SK-N-SH (cell line): ENCODE results near the gene ABI1. TPM values are rescaled to one million over a fixed set of nuclear protein-coding genes. Genes with fewer than 3 reads are reported as not detected.

Experiments
- CTCF ChIA-PET: fragments of 300-600, 350-600 bp; formaldehyde crosslinking; extraction: SDS; loops from one replicate; lab custom pipeline; 2021; lab: Yijun Ruan, JAX
- POLR2A ChIA-PET: fragments of 350-600 bp; sonication (Branson Sonifier 250); formaldehyde crosslinking; extraction: SDS; loops from one replicate; lab custom pipeline; 2020; ENCODE audit warnings: antibody characterized with exemption, inconsistent platforms; lab: Yijun Ruan, JAX
- DNase-seq: peaks from one replicate; pipeline ENCODE4 v3.0.0; 2012
- H2AFZ ChIP-seq: fragments of 200-600 bp; sonication (generic); 2 replicates; pipeline ENCODE4 v1.8.1; 2016; ENCODE audit warnings: antibody characterized with exemption, mild to moderate bottlenecking, low read depth
- H3F3A ChIP-seq: fragments of 200-600 bp; sonication (generic); replicated peaks from 2 replicates; pipeline ENCODE3; 2016; ENCODE audit warnings: antibody characterized with exemption, mild to moderate bottlenecking; ENCODE audit not compliant: insufficient read depth
- H3K27ac ChIP-seq, 2 experiments: fragments of 200-500 bp in 1 of 2; fragments of 200-600 bp in 1 of 2; sonication (Bioruptor generic) in 1 of 2; sonication (generic), shearing (Covaris generic) in 1 of 2; 2 replicates each; pipeline versions ENCODE4 v1.5.1 to v1.6.1; 2014 to 2016; ENCODE audit warnings: low read depth in 2 of 2, inconsistent platforms in 1 of 2, low read length in 1 of 2, mild to moderate bottlenecking in 1 of 2, mixed read lengths in 1 of 2
- H3K27me3 ChIP-seq: fragments of 200-600 bp; sonication (generic), shearing (Covaris generic); 2 replicates; pipeline ENCODE4 v1.6.1; 2016; ENCODE audit warnings: mixed run types; ENCODE audit not compliant: insufficient read depth
- H3K36me3 ChIP-seq, 2 experiments: fragments of 200-500 bp in 1 of 2; fragments of 200-600 bp in 1 of 2; sonication (Bioruptor generic) in 1 of 2; sonication (generic) in 1 of 2; replicated peaks in 1 of 2; 2 replicates each; pipeline versions ENCODE3 to v1.5.1; 2014 to 2016; ENCODE audit warnings: low read length in 1 of 2, mild to moderate bottlenecking in 1 of 2; ENCODE audit not compliant: insufficient read depth in 2 of 2, control insufficient read depth in 1 of 2
- H3K4me1 ChIP-seq, 2 experiments: fragments of 200-500 bp in 1 of 2; fragments of 200-600 bp in 1 of 2; sonication (Bioruptor generic) in 1 of 2; sonication (generic), shearing (Covaris generic) in 1 of 2; 2 replicates each; pipeline versions ENCODE4 v1.5.1 to v1.6.1; 2014 to 2016; ENCODE audit warnings: low read depth in 1 of 2, low read length in 1 of 2, mixed run types in 1 of 2; ENCODE audit not compliant: insufficient read depth in 2 of 2, control insufficient read depth in 1 of 2
- H3K4me2 ChIP-seq: fragments of 200-600 bp; sonication (generic), shearing (Covaris generic); 2 replicates; pipeline ENCODE4 v1.6.1; 2017; ENCODE audit warnings: mixed run types
- H3K4me3 ChIP-seq, 2 experiments: fragments of 200-500 bp in 1 of 2; fragments of 200-600 bp in 1 of 2; sonication (Bioruptor generic) in 1 of 2; sonication (generic), shearing (Covaris generic) in 1 of 2; 2 replicates each; pipeline versions ENCODE4 v1.5.1 to v1.8.1; 2014 to 2016; ENCODE audit warnings: low read depth in 2 of 2, inconsistent platforms in 1 of 2, low read length in 1 of 2, mild to moderate bottlenecking in 1 of 2, mixed read lengths in 1 of 2, moderate library complexity in 1 of 2
- H3K79me2 ChIP-seq: fragments of 200-600 bp; sonication (generic); 2 replicates; pipeline ENCODE4 v1.8.1; 2017; ENCODE audit warnings: mild to moderate bottlenecking; ENCODE audit not compliant: insufficient read depth
- H3K9ac ChIP-seq: fragments of 200-600 bp; sonication (generic); 2 replicates; pipeline ENCODE4 v1.6.1; 2017; ENCODE audit warnings: mixed run types
- H3K9me2 ChIP-seq: fragments of 200-600 bp; sonication (generic); 2 replicates; pipeline ENCODE4 v1.6.1; 2017; ENCODE audit warnings: mixed run types
- H3K9me3 ChIP-seq: fragments of 200-600 bp; sonication (generic); 2 replicates; pipeline ENCODE4 v1.6.1; 2017; ENCODE audit warnings: mixed run types, mild to moderate bottlenecking, moderate library complexity
- H4K20me1 ChIP-seq: fragments of 200-600 bp; sonication (generic); 2 replicates; pipeline ENCODE4 v1.6.1; 2017; ENCODE audit warnings: mild to moderate bottlenecking, mixed run types; ENCODE audit not compliant: insufficient read depth
- CHD2 ChIP-seq: fragments of 150-350 bp; IDR thresholded peaks from 2 replicates; pipeline ENCODE4 v1.6.1; 2018; ENCODE audit warnings: low read length; ENCODE audit not compliant: partially characterized antibody
- EP300 ChIP-seq, 2 experiments: IDR thresholded peaks; 2 replicates each; pipeline versions ENCODE4 v1.4.0 to v1.6.1; 2012; ENCODE audit warnings: borderline replicate concordance in 1 of 2, low read depth in 1 of 2, low read length in 1 of 2
- FOSL2 ChIP-seq: IDR thresholded peaks from 2 replicates; pipeline ENCODE4 v1.4.0; 2012; ENCODE audit warnings: low read depth, mild to moderate bottlenecking, moderate library complexity, borderline replicate concordance
- FOXJ3 ChIP-seq: sonication (generic); formaldehyde crosslinking; IDR thresholded peaks from 2 replicates; pipeline ENCODE4 v1.5.1; 2020; ENCODE audit warnings: mild to moderate bottlenecking, missing genetic modification reagents
- FOXM1 ChIP-seq: IDR thresholded peaks from 2 replicates; pipeline ENCODE4 v1.4.0; 2012; ENCODE audit warnings: low read depth, mild to moderate bottlenecking
- GABPA ChIP-seq: IDR thresholded peaks from 2 replicates; pipeline ENCODE4 v1.4.0; 2012; ENCODE audit warnings: low read depth, mild to moderate bottlenecking
- GATA2 ChIP-seq: sonication (generic); formaldehyde crosslinking; IDR thresholded peaks from 2 replicates; pipeline ENCODE4 v1.5.0; 2020; ENCODE audit warnings: mild to moderate bottlenecking, missing genetic modification reagents
- RCOR1 ChIP-seq: fragments of 150-350 bp; IDR thresholded peaks from 2 replicates; pipeline ENCODE4 v1.6.1; 2017; ENCODE audit warnings: antibody characterized with exemption, low read length
- RFX5 ChIP-seq: IDR thresholded peaks from 2 replicates; pipeline ENCODE4 v1.6.1; 2012; ENCODE audit warnings: mild to moderate bottlenecking, improper control_type of control experiment, low read length
- RXRA ChIP-seq: IDR thresholded peaks from 2 replicates; pipeline ENCODE4 v1.4.0; 2012; ENCODE audit warnings: low read depth, mild to moderate bottlenecking, borderline replicate concordance
- SMC3 ChIP-seq: IDR thresholded peaks from 2 replicates; pipeline ENCODE4 v1.6.1; 2012; ENCODE audit warnings: low read depth, low read length, improper control_type of control experiment
- TCF12 ChIP-seq: IDR thresholded peaks from 2 replicates; pipeline ENCODE4 v1.4.0; 2012
- USF2 ChIP-seq: fragments of 150-350 bp; IDR thresholded peaks from 2 replicates; pipeline ENCODE4 v1.6.1; 2017; ENCODE audit warnings: antibody characterized with exemption, low read length, low read depth, borderline replicate concordance
- ZBTB33 ChIP-seq: IDR thresholded peaks from 2 replicates; pipeline ENCODE4 v1.4.0; 2012; ENCODE audit warnings: low read depth, borderline replicate concordance
- WGBS: methylation state at CpG from one replicate; pipeline ENCODE4 v1.1.6; 2017; ENCODE audit warnings: low lambda C conversion rate; 5-methylcytosine and 5-hydroxymethylcytosine counted together
- polyA plus RNA-seq, 3 experiments: library from polyadenylated mRNA; depleted of rRNA; stranded (reverse); fragments of >200 nt; gene quantifications; 2 replicates each; pipeline ENCODE4 v1.2.3, GENCODE V29; 2012
- TF ChIP-seq, protein P1 (sequence below): IDR thresholded peaks from 2 replicates; pipeline ENCODE4 v1.4.0; 2012; ENCODE audit warnings: low read depth, borderline replicate concordance
- TF ChIP-seq, protein P2 (sequence below): fragments of 200-600 bp; sonication (generic); IDR thresholded peaks from 2 replicates; pipeline ENCODE4 v1.6.1; 2017; ENCODE audit warnings: antibody characterized with exemption, mild to moderate bottlenecking, moderate library complexity

ABI1 gene
- polyA plus RNA-seq, 1 of the 3 experiments (the other 2 are of a cell fraction), result 36.7 TPM

DNA sequence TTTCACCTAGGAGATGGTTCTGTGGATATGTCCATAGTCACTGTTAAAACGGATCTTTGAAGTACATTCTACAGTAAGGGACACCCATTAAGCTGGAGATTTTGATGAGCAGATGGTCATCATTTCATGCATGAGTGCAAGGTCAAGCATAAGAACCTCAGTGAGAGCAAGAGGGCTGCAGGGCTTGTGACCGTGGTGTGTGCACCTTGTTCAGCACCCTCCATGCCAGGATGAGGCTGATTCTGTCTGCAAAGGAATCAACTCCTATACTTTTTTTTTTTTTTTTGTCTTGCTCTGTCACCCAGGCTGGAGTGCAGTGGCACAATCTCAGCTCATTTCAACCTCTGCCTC, 145.6 kb downstream of the ABI1 start:
- no peak overlapping the region for H3K4me2 ChIP-seq
- H3K27me3 ChIP-seq, result no peaks in the 10 kb centered on the region
- no peak overlapping the region for H3K27ac ChIP-seq
- no peak overlapping the region for H3K4me3 ChIP-seq
- ChIA-PET CTCF (interaction anchor here (1.0 to 1.3 kb wide), 4 partner anchors 11 to 167 kb away, joined by 3 to 8 read pairs (median 6); no protein-coding TSS in a partner anchor), POLR2A (no interaction called here)
- H4K20me1 ChIP-seq, result no peaks in the 10 kb centered on the region
- no peaks in the 10 kb centered on the region for H3F3A ChIP-seq
- peaks cover 19 to 23% of the 10 kb centered on the region in 2 experiments for H3K36me3 ChIP-seq
- H2AFZ ChIP-seq, result no peak overlapping the region
- H3K9me2 ChIP-seq, result no peaks in the 10 kb centered on the region
- no peaks in the 10 kb centered on the region for H3K79me2 ChIP-seq
- no peaks in the 10 kb centered on the region for H3K9me3 ChIP-seq
- 86% methylated on average over 2 of the region's 2 CpGs for WGBS
- no peak for DNase-seq
- H3K4me1 ChIP-seq, result no peaks in the 10 kb centered on the region
- H3K9ac ChIP-seq, result no peak overlapping the region
- no peak for TF ChIP-seq RXRA
- no peak for TF ChIP-seq FOSL2

DNA sequence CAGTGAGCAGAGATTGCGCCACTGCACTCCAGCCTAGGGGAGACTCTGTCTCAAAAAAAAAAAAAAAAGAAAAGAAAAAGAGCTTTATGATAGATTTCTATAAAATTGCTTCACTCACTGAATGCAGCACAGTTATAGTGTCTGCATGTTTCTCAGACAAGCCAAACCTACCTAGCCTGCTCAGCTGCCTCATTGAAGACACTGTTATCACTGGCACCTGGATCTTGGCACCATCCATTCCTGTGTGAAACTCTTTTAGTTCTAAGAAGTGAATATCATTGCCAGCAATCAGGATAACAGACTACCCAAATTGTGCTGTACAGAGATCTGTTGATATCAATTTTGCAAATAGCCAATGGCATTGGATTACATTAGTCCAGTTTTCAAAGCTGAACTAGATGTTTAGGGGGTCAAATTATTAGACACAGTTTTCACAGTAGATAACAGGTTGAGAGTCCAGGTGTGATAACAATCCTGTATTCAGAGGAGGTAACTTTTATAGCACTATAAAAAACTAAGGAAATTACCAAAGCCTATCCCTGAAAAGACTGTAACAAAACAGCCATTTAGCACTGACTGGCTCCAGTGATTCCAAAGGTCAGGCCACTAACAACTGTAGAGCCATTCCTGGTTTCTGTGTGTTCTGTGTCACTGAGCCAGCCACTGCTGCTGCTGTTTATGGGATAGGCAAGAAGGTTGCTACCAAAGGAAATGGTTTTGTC, 146.2 kb downstream of the ABI1 start:
- WGBS, result 100% methylated on average over 1 of the region's 1 CpG
- H3K9ac ChIP-seq, result no peak overlapping the region
- POLR2A ChIA-PET, result no interaction called here

GRCh38 chr10:26711324-26711723, 149.4 kb downstream of the ABI1 start:
- Histone ChIP-seq H3K9ac (no peak overlapping the region), H3K27me3 (no peaks in the 10 kb centered on the region), H4K20me1 (no peaks in the 10 kb centered on the region), H3K36me3 (peaks cover 0 to 36% of the 10 kb centered on the region in 2 experiments), H3K9me3 (no peaks in the 10 kb centered on the region), H3K27ac (no peak overlapping the region), H3F3A (no peaks in the 10 kb centered on the region), H3K79me2 (no peaks in the 10 kb centered on the region), H3K4me3 (no peak overlapping the region), H3K4me2 (no peak overlapping the region), H3K4me1 (no peaks in the 10 kb centered on the region), H2AFZ (no peak overlapping the region), H3K9me2 (no peaks in the 10 kb centered on the region)
- DNase-seq, result no peak
- CTCF ChIA-PET, result no interaction called here
- no CpG with 5 or more reads among the region's 5 CpGs for WGBS
- POLR2A ChIA-PET, result no interaction called here
- TF ChIP-seq SMC3 (no peak), TCF12 (no peak), USF2 (no peak), ZBTB33 (no peak), CHD2 (no peak), FOXM1 (no peak)
- TF ChIP-seq, protein P1, sequence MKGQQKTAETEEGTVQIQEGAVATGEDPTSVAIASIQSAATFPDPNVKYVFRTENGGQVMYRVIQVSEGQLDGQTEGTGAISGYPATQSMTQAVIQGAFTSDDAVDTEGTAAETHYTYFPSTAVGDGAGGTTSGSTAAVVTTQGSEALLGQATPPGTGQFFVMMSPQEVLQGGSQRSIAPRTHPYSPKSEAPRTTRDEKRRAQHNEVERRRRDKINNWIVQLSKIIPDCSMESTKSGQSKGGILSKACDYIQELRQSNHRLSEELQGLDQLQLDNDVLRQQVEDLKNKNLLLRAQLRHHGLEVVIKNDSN, result no peak
- TF ChIP-seq, protein P2, sequence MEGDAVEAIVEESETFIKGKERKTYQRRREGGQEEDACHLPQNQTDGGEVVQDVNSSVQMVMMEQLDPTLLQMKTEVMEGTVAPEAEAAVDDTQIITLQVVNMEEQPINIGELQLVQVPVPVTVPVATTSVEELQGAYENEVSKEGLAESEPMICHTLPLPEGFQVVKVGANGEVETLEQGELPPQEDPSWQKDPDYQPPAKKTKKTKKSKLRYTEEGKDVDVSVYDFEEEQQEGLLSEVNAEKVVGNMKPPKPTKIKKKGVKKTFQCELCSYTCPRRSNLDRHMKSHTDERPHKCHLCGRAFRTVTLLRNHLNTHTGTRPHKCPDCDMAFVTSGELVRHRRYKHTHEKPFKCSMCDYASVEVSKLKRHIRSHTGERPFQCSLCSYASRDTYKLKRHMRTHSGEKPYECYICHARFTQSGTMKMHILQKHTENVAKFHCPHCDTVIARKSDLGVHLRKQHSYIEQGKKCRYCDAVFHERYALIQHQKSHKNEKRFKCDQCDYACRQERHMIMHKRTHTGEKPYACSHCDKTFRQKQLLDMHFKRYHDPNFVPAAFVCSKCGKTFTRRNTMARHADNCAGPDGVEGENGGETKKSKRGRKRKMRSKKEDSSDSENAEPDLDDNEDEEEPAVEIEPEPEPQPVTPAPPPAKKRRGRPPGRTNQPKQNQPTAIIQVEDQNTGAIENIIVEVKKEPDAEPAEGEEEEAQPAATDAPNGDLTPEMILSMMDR, result no peak

More for the DNA sequence above, 146.2 kb downstream of the ABI1 start:
- Histone ChIP-seq H3K4me2 (no peak overlapping the region), H2AFZ (no peak overlapping the region), H3K4me1 (no peaks in the 10 kb centered on the region), H3K27me3 (no peaks in the 10 kb centered on the region), H3K36me3 (peaks cover 18 to 19% of the 10 kb centered on the region in 2 experiments), H4K20me1 (no peaks in the 10 kb centered on the region), H3K9me2 (no peaks in the 10 kb centered on the region), H3K9me3 (no peaks in the 10 kb centered on the region), H3K79me2 (no peaks in the 10 kb centered on the region), H3K4me3 (no peak overlapping the region), H3K27ac (no peak overlapping the region), H3F3A (no peaks in the 10 kb centered on the region)
- DNase-seq, result no peak
- CTCF ChIA-PET, result interaction anchor here (1.3 kb wide), 3 partner anchors 12 to 167 kb away, joined by 3 to 8 read pairs (median 6); no protein-coding TSS in a partner anchor
- TF ChIP-seq RCOR1 (no peak), FOXJ3 (no peak), EP300 (IDR thresholded peaks at IDR 0.05; ENCODE audit: borderline replicate concordance in 1 of 2, low read depth in 1 of 2, low read length in 1 of 2) (no peak), RXRA (no peak), GATA2 (CRISPR knock-in tag) (no peak), GABPA (no peak), RFX5 (no peak), FOXM1 (no peak)
- TF ChIP-seq, protein P1, result no peak
